HepG2 (cell line): Measurements from ENCODE around the gene CHN2.

Experiments used
- DMAP1 ChIP-seq: IDR thresholded peaks from 2 replicates; pipeline ENCODE4 v1.6.1; 2016
- ZNF121 ChIP-seq: sonication (generic); formaldehyde crosslinking; IDR thresholded peaks from 2 replicates; pipeline ENCODE4 v1.5.0; 2020; ENCODE audit warnings: mild to moderate bottlenecking, missing genetic modification reagents
- ZNF143 ChIP-seq: sonication (generic); formaldehyde crosslinking; IDR thresholded peaks from 2 replicates; pipeline ENCODE4 v1.4.0; 2020; ENCODE audit warnings: missing genetic modification reagents
- TF ChIP-seq, protein P1 (sequence below): sonication (generic); formaldehyde crosslinking; IDR thresholded peaks from 2 replicates; pipeline ENCODE4 v1.4.0; 2020; ENCODE audit warnings: missing genetic modification reagents

GRCh38 chr7:29170781-29171180 lies 23.8 kb upstream of the CHN2 start:
- no peak for TF ChIP-seq DMAP1 (CRISPR knock-in tag)
- TF ChIP-seq, protein P1, sequence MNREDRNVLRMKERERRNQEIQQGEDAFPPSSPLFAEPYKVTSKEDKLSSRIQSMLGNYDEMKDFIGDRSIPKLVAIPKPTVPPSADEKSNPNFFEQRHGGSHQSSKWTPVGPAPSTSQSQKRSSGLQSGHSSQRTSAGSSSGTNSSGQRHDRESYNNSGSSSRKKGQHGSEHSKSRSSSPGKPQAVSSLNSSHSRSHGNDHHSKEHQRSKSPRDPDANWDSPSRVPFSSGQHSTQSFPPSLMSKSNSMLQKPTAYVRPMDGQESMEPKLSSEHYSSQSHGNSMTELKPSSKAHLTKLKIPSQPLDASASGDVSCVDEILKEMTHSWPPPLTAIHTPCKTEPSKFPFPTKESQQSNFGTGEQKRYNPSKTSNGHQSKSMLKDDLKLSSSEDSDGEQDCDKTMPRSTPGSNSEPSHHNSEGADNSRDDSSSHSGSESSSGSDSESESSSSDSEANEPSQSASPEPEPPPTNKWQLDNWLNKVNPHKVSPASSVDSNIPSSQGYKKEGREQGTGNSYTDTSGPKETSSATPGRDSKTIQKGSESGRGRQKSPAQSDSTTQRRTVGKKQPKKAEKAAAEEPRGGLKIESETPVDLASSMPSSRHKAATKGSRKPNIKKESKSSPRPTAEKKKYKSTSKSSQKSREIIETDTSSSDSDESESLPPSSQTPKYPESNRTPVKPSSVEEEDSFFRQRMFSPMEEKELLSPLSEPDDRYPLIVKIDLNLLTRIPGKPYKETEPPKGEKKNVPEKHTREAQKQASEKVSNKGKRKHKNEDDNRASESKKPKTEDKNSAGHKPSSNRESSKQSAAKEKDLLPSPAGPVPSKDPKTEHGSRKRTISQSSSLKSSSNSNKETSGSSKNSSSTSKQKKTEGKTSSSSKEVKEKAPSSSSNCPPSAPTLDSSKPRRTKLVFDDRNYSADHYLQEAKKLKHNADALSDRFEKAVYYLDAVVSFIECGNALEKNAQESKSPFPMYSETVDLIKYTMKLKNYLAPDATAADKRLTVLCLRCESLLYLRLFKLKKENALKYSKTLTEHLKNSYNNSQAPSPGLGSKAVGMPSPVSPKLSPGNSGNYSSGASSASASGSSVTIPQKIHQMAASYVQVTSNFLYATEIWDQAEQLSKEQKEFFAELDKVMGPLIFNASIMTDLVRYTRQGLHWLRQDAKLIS (CRISPR knock-in tag) = no peak
- TF ChIP-seq ZNF143 (CRISPR knock-in tag) = no peak
- TF ChIP-seq ZNF121 (CRISPR knock-in tag) = no peak
